Fibroblast of skin of right quadriceps (primary cell): ENCODE results near the gene RNF208.

Experiments used
- DNase-seq: peaks from one replicate; pipeline ENCODE4 v3.0.0-alpha.2; 2013

Gene RNF208

DNA sequence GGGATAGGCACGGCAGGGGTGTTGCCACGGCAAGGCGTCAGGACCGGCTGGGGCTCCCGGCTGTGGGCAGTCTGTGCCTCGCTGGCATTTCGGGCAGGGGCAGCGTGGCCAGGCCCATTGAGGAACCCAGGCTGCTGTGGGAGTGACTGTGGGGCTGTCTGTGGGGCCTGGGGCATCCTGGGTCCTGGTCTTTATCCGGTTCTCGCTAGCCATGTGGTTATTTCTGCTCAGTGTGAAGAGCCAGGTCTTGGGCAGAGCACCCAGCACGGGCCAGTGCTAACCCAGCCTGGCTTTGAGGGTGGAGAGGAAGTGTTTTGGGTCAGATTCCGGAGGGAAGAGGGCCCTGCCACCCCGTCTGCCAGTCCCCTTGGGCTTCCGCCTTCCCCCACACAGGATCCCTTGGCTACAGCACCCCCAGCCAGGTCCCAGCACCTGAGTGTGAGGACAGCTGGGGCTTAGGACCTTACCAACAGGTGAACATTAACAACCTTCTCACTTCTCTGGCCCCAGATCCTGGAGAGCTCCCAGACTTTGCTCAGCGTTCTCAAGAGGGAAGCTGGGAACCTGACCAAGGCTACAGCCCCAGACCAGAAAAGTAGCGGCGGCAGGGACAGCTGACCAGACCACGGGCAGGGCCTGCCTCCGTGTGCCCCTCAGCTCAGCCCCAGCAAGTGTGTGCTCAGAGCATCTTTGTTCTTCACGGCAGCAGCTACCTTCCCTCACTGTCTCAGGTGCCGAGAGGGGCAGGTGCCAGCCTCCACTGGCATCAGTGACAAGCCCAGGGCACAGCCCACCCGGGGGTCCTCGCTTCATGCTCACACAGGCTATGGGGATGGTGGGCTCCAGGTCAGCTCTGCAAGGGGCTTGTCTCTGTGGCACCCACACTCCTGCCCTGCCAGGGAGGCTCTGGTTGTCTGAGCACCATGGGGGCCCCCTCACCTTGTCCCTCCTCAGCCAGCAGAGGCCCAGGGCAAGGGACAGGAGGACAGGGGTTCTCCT, 32.4 kb downstream of the RNF208 start:
- DNase-seq = no peak

DNA sequence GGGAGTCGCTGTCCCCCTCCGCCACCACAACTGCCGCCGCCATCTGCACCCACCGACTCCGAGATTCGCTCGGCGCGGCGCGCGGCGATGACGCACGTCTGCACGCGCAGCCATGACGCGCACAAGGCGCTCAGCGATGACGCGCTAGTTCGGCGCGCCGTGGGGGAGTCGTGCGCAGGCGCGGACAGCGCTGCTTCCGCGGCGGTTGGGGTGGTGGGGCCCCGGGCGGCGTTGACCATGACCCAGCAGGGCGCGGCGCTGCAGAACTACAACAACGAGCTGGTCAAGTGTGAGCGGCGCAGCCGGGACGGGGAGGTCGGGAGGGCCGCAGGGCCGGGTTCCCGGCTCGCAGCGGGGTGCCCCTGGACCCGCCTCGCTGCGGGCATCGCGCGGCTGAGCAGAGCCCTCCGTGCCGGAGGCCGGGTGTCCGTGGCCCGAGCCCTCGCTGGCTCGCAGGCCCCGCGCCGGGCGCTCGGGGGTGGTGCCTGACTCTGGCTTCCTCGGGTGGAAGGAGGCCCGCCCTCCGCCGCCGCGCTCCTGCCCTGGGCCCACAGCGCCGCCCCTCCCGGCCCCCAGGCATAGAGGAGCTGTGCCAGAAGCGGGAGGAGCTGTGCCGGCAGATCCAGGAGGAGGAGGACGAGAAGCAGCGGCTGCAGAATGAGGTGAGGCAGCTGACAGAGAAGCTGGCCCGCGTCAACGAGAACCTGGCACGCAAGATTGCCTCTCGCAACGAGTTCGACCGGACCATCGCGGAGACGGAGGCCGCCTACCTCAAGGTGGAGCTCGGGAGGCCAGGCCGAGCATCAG, 33.3 kb downstream of the RNF208 start, which contains the start of the genes ANAPC2 and SSNA1:
ANAPC2 (minus strand) TSS at position 71 of the 807 bp plus-strand sequence; CDS start at position 43, 28 bp downstream.
SSNA1 (plus strand) TSS at position 187 of the 807 bp plus-strand sequence; CDS start at position 238, 51 bp downstream.
- DNase-seq = peak; percentile 90

DNA sequence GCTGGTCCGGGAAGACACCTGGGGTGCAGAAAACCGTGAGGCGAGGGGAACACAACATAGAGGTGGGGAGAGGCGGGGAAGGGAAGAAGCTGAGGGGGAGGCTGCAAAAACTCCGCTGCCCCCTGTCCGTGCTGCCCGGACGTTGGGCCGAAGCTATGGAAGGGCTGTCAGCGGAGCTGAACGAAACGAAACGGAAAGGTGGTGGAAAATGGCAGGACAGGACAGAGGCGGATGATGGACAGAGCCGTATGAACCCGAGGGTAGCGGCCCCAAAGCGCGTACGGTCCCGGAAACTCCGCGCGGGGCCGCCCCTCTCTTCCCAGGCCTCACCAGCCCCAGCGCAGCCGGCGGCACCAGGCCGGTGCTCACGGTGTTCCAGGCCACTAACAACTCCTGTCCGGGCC, 34.0 kb downstream of the RNF208 start:
- no peak for DNase-seq

DNA sequence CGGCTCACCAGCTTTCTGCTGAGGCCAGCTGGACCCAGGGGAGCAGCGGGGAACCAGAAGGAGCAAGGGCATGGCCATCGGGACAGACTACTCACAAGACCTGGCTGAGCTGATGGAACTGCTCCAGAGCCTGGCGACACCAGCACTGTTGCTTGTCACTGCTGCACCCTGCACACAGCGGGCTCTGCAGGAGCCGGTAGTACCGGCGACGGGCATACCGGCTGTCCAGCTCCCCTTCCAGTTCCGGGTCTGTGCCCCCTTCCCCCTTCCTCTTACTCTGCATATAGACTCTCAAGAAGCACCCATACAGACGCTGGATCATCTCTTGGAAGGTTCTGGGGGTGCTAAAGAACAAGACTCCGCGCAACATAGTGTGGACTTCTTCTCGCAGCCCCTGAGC, 34.7 kb downstream of the RNF208 start:
- no peak for DNase-seq

DNA sequence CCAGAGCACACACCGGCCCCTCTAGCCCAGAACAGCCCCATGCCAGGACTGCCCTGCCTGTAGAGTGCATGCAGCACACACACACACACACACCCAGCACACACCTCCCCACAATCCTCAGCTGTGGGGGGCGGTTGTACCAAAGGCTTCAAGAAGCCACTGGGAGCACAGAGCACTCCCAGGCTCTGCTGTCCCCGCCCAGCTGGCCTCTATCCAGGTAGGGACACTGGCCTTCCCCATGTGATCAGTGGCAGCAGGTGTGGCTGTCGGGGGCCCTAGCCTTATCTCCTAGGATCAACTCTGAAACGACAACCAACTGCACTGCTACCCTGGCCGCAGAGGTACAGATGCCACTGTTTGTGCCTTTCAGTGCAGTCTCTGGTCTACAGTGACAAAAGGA, 35.7 kb downstream of the RNF208 start:
- DNase-seq = no peak

DNA sequence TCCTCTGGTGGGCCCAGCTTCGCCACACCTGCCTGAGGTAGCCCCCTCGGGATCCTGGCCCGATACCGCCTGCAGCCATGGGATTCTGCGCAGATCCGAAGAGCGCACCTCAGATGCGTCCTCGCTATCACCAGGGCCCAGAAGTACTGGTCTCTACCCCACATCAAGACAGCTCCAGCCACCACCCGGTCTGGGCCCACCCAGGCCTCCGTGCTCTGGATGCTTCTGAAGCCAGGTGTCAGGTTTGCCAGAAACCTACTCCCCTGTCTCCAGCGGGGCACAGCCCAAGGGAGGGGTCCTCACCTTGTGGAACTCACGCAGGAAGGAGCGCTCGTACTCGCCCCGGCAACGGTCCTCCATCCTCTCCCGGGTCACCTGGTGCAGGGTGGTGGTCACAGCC, 36.1 kb downstream of the RNF208 start:
- DNase-seq = no peak

DNA sequence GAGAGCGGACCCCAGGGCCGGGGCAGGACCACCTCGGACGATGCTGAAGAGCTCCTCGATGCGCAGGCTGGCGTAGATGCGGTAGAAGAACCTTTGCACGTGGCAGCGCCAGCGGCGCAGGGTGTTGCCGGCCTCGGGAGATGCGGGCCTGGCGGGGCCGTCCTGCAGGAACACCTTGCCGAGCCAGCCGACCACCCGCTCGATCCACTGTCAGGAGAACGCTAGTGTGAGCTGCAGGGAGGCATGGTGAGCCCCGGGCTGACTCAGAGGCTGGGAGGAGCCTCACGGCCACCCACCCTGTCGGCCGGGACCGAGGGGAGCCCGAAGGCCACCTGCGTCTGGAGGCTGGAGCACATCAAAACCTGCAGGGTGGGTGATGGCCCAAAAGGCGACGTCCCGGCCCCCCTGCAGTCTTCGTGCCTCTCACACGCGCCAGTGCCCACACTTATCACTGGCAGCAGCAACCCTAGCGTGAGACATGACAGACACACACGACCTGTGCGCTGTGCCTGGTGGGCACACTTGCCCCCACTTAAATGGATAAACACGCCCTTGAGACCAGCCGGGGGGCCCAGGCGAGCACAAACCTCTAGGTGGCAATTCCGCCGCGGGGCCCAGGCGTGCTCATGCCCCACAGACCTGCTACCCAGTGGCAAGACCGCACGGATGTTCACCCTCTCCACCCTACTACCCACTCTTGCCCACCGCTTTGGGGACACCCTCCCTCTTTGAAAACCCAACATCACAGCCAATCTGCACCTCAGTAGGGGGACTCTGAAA, 37.0 kb downstream of the RNF208 start:
- DNase-seq = no peak

DNA sequence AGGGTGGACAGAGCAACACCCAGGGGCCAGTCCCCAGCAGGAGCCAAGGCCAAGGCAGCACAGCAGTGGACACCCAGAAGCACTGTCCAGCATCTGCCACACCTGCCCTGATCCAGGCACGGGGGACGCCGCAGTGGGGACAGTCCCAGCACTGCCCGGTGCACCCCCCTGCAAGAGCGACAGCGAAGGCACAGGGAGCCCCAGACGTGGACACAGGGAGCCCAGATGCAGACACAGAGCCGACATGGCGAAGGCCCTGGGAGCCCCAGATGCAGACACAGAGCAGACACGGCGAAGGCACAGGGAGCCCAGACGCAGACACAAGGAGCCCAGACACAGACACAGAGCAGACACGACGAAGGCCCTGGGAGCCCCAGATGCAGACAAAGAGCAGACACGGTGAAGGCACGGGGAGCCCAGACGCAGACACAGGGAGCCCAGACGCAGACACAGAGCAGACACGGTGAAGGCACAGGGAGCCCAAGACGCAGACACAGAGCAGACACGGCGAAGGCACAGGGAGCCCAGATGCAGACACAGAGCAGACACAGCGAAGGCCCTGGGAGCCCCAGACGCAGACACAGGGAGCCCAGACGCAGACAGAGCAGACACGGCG, 38.0 kb downstream of the RNF208 start:
- no peak for DNase-seq

DNA sequence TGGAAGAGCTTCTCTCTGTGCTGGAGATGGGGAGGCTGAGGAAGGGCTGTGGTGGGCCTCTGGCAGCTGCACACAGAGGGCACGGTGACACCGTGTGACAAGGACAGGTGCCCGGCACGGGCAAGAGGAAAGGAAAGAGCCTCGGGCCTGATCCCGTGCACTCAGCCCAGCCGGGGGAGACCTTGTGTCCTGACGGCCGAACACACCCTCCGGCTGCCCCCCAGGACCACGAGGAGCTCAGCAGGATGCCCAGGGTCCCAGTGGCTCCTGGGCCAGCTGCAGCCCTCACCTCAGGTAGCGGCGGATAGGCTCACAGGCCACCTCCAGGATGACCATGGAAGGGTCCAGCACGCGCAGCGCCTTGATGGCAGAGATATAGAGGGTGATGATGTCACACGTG, 39.2 kb downstream of the RNF208 start:
- DNase-seq = no peak

DNA sequence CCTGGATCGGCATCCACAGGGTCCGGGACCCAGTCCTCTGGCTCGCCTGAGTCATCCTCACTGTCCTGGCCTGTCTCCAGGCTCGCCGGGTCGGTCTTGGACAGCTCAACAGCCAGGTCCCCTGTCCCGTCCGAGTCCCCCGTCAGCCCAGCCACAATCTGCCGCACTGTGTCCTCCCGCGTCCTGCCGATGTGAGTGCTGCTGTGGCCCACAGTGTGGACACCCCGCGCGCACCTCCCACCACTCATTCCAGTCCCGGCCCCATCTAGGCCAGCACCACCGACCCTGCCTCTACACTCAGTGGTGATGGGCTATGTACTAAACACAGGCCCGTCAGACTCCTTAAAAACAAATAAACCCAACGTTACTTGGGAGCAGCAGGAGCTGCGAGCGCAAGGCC, 40.4 kb downstream of the RNF208 start:
- DNase-seq = no peak

DNA sequence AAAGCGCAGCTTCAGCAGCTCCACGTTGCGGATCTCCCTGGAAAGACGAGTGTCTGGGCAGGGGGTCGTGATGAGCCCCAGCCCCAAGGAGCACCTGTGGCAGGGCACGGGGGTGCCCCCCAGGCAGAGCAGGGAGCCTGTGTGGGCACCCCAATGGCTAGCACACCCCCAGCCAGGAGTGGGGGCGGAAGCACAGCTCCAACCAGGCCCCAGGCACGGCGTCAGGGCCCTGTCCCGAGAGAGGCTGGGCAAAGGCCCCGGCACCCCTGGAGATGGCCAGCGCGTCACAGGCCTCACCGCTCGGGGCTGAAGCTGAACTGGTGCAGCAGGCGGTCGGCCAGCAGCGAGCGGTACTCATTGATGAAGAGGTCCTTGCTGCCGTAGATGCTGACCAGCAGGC, 41.5 kb downstream of the RNF208 start:
- no peak for DNase-seq

DNA sequence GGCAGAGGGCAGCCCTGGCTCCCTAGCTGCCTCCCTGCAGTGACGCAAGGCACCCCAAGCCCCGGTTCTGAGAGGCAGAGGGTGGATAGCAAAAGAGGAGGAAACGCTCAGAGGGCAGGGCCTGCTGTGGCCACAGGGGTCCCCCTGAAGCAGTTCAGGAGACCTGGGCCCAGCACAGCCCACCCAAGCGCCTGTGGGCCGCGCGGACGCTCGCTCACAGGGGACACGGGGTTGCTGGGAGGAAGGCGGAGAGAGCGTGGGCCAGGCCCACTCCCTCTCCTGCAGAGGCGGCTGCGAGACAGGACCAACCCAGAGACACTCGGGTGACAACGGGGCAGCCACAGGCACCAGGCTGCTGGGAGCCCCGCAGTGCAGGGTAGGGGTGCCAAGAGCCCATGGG, 42.3 kb downstream of the RNF208 start:
- no peak for DNase-seq

DNA sequence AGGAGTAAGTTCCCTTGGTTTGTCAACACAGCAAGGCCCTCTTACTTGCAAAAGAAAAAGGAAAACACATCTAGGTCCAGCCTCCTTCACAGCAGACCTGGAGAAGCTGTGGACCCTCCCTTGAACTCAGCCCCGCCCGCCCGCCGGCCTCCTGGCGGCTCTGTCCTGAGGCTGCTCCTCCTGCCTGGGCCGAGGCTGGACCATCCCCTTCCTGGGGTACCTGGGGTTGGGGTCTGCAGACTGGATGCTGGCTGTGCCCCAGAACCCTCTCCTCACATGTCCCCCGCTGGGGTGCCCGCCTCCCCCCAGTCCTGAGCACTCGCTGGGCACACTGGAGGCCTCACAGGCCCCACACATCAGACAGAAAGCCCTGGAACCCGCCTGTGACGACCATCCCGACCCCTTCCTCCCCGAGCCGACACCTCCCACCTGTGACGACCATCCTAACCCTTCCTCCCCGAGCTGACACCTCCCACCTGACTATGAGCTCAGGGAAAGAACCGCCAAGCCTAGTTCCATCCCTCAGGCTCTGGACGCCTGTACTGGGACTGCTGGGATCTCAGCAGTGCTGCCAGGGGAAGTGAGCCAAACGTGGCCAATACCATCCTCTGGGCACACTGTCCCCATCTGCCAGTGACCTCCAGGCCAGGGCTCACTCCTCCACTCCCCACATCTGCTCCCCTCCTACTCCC, 43.0 kb downstream of the RNF208 start:
- DNase-seq = no peak

DNA sequence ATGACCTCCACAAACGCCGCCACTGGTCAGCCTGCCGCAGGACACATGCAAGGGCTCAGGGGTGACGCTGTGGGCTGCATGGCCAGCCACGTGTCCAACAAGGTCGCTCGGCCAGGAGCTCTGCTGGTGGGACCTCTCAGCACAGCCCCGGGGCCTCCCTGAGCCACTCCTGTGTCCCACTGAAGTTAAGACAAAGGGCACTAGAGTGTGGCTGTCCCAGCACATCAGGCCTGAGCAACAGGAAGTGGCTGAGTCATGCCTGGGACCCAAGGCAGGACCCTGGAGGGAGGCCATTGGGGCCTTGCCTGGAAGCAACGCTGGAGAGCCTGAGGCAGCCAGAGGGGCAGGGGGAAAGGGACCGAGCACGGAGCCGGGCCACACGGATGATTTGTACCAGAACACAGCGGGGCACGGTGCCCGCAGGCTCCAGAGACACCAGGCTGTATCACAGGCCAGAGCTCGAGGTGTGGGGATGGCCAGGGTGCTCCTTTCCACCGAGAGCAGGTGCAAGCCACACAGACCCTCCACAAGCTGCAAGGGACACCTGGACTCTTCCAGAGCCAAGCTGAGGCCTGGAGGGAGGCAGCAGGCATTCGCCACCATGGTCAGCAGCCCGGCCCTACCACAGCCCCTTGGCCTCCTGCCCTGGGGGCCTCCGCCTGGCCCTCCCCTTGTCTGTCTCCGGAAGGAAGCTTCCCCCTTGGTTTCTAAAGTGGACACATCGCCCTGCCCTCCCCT, 43.7 kb downstream of the RNF208 start:
- no peak for DNase-seq

DNA sequence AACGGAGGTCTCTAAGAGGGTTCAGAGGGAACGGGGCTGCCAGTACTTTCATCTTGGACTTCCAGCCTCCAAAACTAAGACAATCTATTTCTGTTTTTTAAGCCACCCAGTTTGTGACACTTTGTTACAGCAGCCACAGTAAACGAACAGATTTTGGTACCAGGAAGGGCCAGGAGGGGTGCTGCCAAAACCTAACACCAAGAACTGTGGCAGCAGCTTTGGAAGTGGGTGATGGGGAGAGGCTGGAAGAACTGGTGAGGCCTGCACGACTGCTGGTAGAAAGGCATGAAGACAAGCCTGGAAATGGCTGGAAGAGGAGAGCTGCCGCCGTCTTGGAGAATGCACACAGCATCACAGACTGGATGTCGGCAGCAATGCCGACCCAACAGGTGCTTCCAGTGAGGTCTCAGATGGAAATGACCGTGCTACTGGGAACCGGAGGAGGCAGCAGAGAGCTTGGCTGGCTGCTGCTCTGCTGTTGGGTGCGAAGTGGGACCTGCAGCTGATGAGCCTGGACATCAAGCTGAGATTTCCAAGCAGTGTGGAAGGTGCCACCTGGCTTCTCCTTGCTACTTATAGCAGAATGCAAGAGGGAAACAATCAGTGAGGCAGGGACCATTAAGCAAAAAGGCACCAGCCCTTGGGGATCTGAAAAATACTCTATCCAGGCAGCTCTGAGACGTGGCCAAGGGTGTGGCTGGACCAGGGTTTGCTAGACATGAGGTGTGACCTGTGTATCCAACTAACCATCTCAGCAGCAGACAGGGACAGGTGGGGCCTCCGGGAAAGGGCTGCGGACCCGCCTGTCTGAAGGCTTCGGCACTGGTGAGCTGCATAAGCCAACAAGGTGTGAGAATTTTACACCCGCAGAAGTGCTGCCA, 45.5 kb downstream of the RNF208 start:
- DNase-seq = no peak

DNA sequence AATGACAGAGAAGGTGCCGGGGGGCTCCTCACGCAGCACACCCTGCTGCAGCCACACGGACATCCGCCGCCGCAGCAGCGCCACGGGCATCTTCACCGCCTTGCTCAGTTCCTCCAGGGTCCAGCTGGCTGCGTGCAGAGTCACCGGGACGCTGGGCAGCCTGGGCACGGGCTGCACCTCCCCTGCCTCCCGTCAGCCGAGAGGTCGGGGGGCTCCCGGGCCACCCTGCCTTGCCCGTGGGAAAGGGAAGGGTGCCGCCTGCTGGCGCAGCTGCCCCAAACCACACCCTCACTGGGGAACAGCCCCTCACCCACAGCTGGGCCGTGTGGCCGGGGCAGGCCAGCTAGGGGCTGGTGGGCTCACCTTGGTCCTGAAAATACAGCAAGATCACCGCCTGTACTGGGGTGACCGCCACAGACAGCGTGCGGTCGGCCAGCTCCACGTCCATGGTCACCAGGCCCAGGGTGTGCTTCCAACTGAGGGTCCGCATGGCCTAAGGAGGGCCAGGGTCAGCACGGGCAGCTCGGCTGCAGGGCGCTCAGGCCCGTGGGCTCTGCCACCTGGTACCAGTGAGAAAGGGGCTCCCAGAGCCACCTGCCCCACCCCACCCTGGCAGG, 46.6 kb downstream of the RNF208 start:
- DNase-seq = no peak

DNA sequence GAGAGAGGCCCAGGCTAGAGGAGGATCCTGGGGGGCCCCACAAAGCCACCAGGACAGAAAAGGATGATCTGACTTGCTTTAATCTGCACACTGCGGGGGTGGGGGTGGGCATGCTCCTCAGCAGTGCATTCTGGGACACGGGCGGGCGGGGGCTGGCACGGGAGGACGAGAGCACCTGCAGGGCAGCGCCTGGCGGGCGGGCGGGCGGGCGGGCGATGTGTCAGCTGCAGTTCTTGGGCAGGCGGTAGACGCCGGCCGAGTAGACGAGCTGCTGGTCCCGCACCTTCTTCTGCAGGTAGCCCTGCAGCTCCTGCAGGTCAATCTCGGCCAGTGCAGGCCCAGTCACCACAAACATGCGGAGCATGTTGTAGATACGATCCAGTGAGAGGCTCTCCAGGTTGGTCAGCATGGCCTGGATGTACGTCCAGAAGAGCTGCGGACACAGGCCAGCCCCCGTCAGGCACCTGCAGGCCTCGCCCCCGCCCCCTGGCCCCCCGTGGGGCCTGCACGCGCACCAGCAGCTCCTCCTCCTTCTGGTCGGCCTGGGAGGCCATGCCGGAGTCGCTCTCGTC, 47.2 kb downstream of the RNF208 start:
- no peak for DNase-seq

DNA sequence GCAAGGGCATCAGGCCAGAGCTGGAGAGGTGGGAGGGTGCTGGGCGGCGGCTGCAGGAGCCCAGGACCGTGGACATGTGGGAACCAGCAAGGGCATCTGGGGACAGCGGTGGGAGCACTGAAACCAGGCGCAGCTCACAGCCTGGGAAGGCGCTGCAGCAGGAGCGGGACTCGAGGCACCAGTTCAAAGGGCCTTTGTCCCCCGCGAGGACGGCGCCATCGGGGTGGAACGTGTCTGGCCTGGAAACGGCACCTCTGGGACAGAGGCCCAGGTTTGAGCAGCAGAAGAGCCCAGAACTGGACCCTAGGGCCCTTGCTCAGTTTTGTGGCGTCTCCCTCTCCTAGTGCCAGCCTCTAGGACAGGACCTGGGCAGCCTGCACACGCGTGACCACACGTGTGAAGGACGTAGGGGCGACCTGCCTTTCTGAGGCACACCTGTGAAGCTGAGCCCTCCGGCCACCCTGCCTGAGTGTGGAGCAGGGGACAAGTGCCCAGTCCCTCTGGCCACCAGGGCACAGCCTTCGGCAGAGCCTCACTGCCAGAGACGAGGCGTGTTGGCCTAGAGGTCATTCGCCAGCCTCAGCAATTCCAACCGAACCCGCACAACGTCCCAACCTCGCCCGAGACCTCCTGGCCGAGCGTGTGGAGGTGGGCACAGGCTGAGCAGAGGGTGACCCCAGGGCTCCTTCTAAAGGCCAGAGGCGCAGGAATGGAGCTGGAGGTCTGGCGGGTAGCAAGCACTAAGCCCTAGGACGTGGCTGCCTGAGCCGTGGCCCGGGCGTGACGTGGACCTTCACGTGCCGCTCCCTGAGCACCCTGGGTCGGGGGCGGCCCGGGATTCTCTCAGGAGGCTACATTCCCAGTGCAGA, 48.0 kb downstream of the RNF208 start:
- no peak for DNase-seq
